ENCODE measurements around the gene RPN1.

Gene RPN1

GRCh38 chr3:128581566-128581965 lies 69.1 kb downstream of the RPN1 start:
- Histone ChIP-seq H3K4me1 (ENCODE audit: control insufficient read depth in 1 of 2, insufficient read depth in 1 of 2, low read depth in 1 of 2, low read length in 1 of 2) (peaks cover 0 to 4% of the 10 kb centered on the region in 2 experiments), H3K27me3 (peaks cover 24% of the 10 kb centered on the region), H3K27ac (no peak overlapping the region), H3K36me3 (no peaks in the 10 kb centered on the region), H3K9me3 (no peaks in the 10 kb centered on the region), H3K4me3 (ENCODE audit: low read depth in 1 of 2, low read length in 1 of 2) (no peak overlapping the region)
- TF ChIP-seq CTCF (IDR thresholded peaks at IDR 0.05) = no peak

DNA sequence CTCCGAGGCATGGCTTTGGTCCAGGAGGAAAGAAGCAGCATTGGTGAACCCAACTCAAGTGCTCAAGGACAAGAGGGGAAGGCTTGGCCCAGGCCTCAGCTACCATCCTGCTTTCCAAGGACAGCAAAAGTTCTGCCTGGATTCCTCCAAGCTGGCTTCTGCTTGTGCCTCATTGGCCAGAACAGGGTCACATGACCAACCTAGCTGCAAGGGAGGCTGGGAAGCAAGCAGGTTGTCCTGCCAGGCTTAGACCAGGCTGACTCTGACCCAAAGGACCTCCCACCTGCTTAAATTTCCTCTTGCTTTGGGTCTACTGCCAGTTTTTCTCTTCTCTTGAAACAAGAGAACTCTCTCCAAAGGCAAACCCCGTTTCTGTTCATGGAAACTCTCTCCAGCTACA lies 70.7 kb downstream of the RPN1 start:
- Histone ChIP-seq H3K4me1 (ENCODE audit: control insufficient read depth in 1 of 2, insufficient read depth in 1 of 2, low read depth in 1 of 2, low read length in 1 of 2) (peaks cover 0 to 4% of the 10 kb centered on the region in 2 experiments), H3K9me3 (no peaks in the 10 kb centered on the region), H3K4me3 (ENCODE audit: low read depth in 1 of 2, low read length in 1 of 2) (no peak overlapping the region), H3K27me3 (peaks cover 32% of the 10 kb centered on the region), H3K27ac (no peak overlapping the region), H3K36me3 (no peaks in the 10 kb centered on the region)
- TF ChIP-seq CTCF (IDR thresholded peaks at IDR 0.05) = no peak

GRCh38 chr3:128578346-128578745 lies 72.3 kb downstream of the RPN1 start:
- Histone ChIP-seq H3K4me3 (ENCODE audit: low read depth in 1 of 2, low read length in 1 of 2) (no peak overlapping the region), H3K36me3 (no peaks in the 10 kb centered on the region), H3K9me3 (no peaks in the 10 kb centered on the region), H3K4me1 (ENCODE audit: control insufficient read depth in 1 of 2, insufficient read depth in 1 of 2, low read depth in 1 of 2, low read length in 1 of 2) (no peaks in the 10 kb centered on the region), H3K27ac (no peak overlapping the region), H3K27me3 (peaks cover 41% of the 10 kb centered on the region)
- TF ChIP-seq CTCF (IDR thresholded peaks at IDR 0.05) = no peak

- Histone ChIP-seq H3K27ac (no peak overlapping the region), H3K36me3 (no peaks in the 10 kb centered on the region), H3K9me3 (no peaks in the 10 kb centered on the region), H3K4me3 (ENCODE audit: low read depth in 1 of 2, low read length in 1 of 2) (no peak overlapping the region), H3K4me1 (ENCODE audit: control insufficient read depth in 1 of 2, insufficient read depth in 1 of 2, low read depth in 1 of 2, low read length in 1 of 2) (no peaks in the 10 kb centered on the region), H3K27me3 (peaks cover 41% of the 10 kb centered on the region)
- no peak for TF ChIP-seq CTCF (IDR thresholded peaks at IDR 0.05)
Observed at GRCh38 chr3:128577711-128578110, 72.9 kb downstream of the RPN1 start.

- no peaks in the 10 kb centered on the region for H3K36me3 ChIP-seq
- H3K9me3 ChIP-seq = no peaks in the 10 kb centered on the region
- no peak overlapping the region for H3K4me3 ChIP-seq (ENCODE audit: low read depth in 1 of 2, low read length in 1 of 2)
- peaks cover 43% of the 10 kb centered on the region for H3K27me3 ChIP-seq
- H3K4me1 ChIP-seq (ENCODE audit: control insufficient read depth in 1 of 2, insufficient read depth in 1 of 2, low read depth in 1 of 2, low read length in 1 of 2) = no peaks in the 10 kb centered on the region
- no peak for TF ChIP-seq CTCF (IDR thresholded peaks at IDR 0.05)
- H3K27ac ChIP-seq = no peak overlapping the region
Observed at GRCh38 chr3:128576290-128576689, 74.3 kb downstream of the RPN1 start.

- Histone ChIP-seq H3K27ac (no peak overlapping the region), H3K9me3 (no peaks in the 10 kb centered on the region), H3K36me3 (no peaks in the 10 kb centered on the region), H3K4me1 (ENCODE audit: control insufficient read depth in 1 of 2, insufficient read depth in 1 of 2, low read depth in 1 of 2, low read length in 1 of 2) (no peaks in the 10 kb centered on the region), H3K27me3 (peaks cover 49% of the 10 kb centered on the region), H3K4me3 (ENCODE audit: low read depth in 1 of 2, low read length in 1 of 2) (no peak overlapping the region)
- TF ChIP-seq CTCF (IDR thresholded peaks at IDR 0.05) = no peak
Observed at GRCh38 chr3:128575777-128576176, 74.8 kb downstream of the RPN1 start.

All from neutrophil (primary cell).